GM04503 (cell line): ENCODE measurements around the gene SINHCAF.
"Not testable (repeated sequence)": the region's sequence is repeated elsewhere in the genome, so short reads cannot be mapped to it uniquely, and the experiment has no call there.

Experiments used
- DNase-seq: peaks from one replicate; pipeline ENCODE4 v3.0.0-alpha.2; 2012; ENCODE audit warnings: low read depth

Gene SINHCAF, protein sequence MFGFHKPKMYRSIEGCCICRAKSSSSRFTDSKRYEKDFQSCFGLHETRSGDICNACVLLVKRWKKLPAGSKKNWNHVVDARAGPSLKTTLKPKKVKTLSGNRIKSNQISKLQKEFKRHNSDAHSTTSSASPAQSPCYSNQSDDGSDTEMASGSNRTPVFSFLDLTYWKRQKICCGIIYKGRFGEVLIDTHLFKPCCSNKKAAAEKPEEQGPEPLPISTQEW

DNA sequence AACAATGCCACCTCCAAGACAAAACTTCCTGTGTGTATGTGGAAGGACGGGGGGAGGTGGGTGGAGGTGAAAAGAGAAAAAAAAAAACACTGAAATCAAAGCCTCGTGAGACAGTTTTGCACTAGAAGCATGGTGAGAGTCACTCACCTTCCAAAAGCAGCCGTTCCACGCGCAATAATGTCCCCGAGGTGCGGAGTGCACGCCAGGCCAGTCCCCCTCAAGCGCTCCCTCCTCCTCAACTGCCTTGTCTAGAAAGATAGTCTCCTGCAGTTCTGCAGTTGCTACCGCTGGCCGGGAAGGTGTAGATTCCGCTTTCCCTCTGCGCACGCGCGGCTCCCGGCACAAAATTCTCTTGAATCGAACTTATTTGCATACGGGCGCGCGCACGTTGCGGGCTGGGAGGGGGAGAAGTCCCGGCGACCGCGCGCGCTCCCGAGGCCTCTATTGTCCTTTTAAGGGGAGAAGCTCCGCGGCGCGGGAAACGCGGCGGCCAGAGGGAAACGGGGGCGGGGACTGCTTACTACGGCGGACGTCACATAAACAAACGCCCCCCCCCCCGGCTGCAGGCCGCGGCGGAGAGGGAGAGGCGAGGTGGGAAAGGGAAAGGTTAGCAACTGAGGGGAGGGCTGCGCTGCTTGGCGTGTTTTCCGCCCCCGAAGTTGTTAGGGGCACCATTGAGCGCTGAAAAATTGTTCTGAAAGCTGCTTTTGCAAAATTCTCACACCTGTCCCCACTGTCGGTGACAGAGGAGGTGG lies at the start of gene SINHCAF:
Gene SINHCAF, minus strand, starts transcription at position 274 of the 755 bp plus-strand sequence. CDS start 27,946 bp downstream, outside the sequence.
- DNase-seq: peak; percentile 69

DNA sequence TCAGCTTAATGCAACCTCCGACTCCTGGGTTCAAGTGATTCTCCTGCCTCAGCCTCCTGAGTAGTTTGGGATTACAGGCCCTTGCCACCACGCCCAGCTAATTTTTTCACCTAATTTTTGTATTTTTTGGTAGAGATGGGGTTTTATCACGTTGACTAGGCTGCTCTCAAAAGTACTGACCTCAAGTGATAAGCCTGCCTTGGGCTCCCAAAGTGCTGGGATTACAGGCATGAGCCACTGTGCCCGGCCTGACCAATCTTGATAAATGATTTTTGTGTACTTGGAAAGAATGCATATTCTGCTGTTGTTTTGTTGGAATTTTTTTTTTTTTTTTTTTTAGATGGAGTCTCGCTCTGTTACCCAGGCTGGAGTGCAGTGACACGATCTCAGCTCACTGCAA lies 49.5 kb upstream of the SINHCAF start:
- not testable (repeated sequence) for DNase-seq

DNA sequence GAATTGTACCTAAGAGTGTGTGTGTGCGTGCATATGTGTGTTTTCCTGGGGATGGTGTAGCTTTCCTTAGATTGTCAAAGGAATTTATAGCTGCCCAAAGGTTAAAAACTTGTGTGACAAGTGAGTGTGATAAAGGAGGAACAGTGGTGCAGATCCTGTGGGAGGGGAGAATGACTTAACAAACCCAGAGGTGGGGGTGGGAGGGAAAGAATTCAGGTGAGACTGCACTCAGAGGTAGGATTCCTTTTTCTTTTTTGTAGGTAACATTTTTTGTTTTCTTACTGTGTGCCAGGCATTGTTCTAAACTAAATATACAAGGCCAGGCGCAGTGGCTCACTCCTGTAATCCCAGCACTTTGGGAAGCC lies 45.3 kb upstream of the SINHCAF start:
- DNase-seq: no peak

DNA sequence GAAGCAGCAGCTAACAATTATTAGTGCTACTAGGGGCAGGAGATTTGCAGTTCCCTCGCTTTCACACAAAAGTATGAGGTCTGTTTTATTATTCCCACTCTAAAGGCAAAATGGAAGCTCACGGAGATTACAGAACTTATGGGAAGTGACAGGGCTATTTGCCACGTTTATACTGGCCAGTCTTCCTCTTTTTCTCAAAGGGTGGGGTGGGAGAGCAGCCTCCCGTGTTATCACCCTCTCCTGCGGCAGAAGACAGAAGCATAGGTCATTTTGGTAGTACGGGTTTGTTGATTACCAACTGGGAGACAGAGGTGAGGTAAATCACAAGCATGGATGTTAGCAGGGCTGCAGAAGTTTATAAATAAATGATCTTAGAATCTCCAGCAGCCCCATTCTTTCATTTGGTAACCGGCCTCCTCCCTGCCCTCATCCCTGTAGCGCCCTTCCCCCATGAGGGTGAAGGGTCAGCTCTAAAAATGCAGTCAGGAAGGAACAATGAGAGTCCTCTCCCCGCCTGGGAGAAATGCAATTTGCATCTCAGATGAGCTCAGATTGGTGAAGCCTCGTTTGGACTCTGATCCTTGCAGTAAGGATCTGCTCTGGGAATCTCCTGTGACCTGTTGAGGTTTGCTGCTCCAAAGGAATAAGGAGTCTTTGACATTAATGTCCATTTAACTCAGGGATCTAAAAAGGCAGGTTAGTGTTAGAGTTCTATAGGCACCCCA lies 44.7 kb upstream of the SINHCAF start:
- no peak for DNase-seq

DNA sequence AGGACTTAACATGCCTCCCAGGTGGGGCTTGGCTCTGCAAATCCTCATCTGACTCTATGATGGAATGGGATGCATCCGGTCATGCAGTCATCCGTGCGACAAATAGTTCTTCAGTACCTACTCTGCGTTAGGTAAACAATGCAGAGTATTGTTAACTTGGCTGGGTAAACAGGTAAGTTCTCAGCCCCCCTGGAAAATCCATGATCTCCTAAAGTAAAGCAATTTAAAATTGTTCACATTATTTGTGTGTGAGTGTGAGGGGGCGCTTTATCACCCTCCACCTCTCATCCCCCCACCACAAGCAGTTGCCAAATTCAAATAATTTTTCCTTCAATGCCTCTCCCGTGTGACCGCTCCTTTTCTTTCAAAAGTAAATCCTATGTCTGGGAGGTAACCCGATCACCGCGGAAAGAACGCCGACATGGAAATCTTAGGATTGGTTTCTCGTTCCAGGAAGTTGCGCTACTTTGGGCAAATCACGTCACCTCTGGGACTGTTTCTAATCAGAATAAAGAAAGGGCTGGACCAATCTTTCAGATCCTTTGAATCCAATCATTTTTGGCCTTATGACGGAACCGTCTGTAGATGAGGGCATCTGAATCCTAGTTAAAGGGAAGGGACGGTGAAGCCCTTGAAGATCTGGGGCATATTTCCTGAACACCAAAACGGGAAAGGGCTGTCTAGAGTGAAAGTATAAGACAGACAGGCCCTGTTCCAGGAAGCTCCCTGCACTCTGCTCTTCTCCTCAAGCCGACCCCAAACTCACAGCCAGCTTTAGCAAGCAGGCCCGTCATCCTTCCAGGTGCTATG lies 44.0 kb upstream of the SINHCAF start:
- peak; percentile 16 for DNase-seq

DNA sequence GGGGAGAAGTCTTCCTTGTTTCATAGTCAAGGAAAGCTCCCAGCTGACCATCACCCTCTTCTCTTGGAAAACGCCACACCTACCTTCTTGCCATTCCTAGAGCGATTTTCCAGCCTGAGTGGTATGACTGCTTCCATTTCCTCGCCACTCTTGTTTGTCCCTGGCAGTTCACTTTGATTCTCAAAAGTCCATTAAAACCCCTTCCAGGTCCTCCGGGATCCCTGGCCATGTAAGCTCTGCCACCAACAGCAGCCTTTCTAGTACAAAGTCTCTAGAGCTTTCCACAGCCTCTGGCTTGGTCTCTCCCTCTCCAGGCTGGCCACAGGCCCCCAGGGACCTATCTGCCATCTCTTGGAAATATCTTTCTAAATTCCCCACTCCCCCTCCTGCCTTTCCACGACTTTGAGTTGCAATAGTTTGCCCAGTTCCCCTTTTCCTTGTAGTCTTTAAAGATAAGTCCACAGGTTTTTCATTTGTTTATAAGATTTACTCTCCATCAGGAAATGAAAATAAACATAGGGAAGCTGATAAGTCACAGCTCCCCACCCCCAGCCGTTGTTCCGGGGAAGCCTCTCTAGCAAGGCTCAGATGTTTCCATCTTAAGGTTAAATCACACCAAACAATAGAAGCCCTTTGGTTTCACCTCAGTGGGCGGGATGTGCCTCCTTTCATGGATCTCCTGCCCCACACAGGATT lies 42.9 kb upstream of the SINHCAF start:
- DNase-seq: no peak

DNA sequence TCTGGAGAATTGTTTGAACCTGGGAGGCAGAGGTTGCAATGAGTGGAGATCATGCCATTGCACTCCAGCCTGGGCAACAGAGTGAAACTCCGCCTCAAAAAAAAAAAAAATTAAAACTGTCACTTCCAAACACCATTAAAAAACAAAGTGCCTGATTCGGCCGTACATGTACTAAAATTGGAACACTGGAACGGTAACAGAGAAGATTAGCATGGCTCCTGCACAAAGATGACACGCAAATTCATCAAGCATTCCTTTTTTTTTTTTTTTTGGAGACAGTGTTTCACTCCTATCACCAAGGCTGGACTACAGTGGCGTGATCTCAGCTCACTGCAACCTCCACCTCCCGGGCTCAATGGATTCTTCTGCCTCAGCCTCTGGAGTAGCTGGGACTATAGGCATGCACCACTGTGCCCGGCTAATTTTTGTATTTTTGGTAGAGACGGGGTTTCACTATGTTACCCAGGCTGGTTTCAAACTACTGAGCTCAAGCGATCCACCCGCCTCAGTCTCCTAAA lies 40.2 kb upstream of the SINHCAF start:
- no peak for DNase-seq

DNA sequence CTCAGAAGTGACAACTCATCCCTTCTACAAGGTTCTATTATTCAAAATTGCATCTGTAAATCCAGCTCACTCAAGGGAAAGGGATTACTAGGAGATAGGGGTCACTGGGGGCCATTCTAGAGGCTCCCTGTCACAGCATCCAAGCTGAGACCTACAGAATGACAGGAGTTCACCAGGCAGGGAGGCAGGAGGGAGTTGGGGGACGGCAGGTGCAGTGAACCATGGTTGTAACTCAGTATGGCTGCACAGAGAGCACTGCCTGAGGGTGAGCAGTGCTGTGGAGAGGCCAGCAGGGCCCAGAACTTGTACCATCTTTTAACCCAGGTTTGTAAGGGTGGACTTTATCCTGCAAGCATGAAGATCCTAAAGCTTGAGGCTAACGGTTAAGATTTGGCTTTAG lies 37.9 kb upstream of the SINHCAF start:
- DNase-seq: no peak

DNA sequence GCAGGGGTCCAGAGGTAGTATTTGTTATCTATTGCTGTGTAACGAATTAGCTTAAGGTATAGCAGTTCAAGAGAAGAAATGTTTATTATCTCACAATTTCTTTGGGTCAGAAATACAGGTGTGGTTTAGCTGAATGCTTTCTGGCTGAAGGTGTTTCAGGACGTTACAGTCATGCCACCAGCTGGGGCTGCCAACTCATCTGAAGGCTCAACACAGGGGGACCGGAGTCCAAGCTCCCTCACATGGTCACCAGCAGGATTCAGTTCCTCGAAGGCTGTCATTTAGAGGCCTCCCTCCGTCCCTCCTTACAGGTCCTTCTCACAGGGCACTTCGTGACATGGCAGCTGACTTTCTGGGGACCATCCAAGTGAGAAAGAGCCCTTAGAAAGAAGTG lies 37.5 kb upstream of the SINHCAF start:
- no peak for DNase-seq

DNA sequence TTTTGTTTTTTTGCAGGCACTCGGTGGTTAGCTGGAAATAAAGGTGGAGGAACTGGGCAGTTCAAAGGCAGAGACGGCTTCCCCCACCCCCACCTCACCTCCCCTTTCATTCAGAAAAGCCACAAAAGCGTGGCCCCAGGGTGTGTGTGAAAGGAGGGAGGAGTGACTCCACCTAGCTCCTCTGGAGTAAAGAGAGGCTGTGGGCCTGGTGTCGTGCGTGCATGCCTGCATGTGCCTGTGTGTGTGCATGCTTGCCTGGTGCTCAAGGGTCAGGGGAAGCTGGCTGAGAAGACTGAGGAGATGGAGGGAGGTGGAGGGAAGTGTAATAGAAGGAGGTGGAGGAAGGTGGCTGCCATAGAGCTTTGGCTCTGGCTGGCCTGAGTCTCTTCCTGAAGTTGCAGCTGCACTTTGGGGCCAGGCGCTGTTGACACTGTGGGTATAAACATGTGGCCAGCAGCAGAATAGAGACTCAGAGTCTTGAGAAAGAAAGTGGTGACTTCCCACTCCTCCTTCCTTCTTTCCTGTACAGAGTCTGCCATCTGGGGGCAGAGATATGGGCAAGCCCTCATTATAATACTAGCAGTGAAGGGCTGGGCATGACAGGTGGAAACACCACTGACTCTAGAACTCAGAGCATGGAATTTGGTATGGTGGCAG lies 36.9 kb upstream of the SINHCAF start:
- DNase-seq: no peak

DNA sequence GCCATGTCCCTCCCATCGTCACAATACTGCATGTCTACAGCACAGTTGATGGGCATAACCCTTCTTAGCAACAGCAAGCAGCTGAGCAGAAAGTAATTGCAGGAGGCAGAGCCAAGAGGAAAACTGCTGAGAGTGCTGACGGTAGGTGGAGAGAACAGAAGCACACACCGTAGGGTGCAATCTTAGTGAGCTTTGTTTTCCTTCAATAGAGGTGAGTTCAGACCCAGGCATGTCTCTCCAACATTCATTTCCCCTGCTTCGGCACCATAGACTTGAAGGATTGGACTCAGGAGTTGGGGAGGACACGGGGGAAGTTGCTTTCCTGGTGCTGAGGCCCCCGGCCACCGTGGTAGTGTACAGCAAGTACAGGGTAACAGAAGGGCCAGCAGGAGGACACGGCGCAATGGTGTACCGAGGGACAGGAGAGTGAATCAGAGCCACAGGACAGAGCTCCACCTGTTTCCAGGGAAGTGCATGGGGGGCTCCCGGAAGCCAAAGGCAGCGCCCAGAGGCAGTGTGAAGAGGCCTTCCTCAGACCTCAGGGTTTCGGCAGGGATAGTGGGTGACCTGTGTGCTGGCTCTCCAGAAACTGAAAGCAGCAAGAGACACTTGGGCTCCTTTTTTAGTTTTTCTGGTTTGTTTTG lies 36.3 kb upstream of the SINHCAF start:
- no peak for DNase-seq

DNA sequence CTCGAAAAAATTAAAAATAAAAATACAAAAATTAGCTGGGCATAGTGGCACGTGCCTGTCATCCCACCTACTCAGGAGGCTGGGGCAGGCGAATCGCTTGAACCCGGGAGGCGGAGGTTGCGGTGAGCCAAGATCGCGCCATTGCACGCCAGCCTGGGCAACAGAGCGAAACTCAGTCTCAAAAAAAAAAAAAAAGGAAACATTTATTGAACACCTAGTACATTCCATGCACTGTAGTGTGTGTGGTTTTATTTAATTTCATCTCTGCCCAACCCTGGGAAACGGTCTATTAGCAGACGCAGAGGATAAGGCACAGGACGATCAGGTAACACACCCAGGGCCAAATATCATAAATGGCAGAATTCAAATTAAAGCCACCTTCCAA lies 35.8 kb upstream of the SINHCAF start:
- no peak for DNase-seq

DNA sequence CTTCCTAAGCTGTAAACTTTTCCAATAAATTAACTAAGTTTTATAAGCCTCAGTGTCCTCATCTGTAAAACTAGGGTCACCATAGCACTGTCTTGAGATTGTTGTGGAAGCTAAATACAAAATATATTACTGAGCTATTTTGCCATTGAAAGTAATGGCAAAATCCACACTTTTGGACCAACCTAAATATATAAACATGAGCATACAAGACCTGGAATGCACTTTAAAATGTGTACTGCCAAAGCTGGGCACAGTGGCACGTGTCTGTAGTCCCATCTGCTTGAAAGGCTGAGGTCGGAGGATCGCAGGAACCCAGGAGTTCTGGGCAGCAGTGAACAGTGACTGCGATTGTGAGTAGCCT lies 29.8 kb upstream of the SINHCAF start:
- DNase-seq: no peak

DNA sequence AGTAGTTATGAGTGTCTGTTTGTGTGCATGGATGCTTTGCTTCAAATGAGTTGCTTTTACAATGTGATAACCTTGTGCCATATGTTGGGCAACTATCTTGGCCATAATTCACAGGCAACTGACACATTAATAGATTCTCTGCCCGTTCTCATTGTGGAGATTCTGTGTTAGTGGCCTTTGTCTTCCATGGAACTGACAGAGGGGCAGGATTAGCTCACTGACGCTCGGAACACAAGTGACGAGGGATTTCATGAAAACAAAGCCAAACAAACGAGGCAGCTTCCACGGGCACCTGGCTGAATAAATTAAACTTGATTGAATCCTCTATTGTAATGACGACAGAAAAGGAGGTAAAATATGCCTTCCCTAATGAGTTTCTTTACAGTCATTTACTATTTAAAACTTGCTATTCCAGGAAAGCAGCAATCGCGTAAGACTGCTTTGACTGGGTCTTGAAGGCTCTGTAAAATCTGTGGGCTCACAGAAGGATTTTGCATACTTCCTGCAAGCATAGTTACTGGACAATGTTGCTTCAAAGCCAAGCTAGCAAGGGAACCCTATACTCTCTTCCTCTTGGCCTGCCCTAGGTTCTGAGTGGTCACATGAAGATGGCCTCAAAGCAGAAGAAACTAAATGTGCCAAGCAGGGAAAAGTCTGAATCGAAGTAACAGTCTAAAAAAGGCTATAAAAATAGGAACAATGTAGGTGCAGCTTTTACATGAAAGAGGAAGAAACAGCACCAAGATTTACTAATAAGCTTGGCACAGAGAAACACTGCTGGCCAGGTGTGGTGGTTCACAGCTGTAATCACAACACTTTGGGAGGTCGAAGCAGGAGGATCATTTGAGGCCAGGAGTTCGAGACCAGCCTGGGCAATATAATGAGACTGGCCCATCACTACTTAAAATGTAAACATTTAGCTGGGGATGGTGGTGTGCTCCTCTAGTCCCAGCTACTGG lies 28.1 kb upstream of the SINHCAF start:
- DNase-seq: no peak

DNA sequence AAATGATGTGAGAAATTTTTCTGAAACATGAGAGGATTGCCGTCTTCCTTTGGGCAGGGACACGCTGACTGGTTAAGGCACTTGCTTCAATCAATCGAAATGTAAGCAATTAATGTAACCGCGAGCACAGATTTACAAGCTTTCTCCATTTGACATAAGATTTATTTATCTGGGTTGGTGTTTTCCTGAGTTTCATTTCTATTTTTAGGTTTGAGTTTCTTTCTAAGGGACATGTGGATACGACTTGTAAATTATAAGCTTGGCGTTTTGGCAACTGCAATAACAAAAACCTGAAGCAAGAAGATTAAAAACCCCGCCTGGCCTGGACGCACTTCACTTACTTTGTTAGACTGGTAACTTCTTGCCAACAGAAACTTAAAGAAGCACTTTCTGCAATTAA lies 20.3 kb upstream of the SINHCAF start:
- DNase-seq: no peak

DNA sequence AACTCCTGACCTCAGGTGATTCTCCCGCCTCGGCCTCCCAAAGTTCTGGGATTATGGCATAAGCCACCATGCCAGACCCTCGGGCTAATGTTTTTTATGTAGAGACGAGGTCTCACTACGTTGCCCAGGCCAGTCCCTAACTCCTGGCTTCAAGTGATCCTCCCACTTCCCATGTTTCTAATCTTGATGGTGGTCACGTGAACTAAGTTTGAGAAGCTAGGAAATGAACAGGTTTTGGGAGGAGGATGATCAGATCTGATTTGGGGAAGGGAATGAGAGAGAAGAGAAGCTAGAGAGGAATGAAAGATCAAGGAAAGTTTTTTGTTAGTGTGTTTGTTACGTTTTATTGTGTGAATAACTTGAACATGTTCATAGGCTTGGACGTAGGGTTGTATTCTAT lies 17.2 kb upstream of the SINHCAF start:
- no peak for DNase-seq

DNA sequence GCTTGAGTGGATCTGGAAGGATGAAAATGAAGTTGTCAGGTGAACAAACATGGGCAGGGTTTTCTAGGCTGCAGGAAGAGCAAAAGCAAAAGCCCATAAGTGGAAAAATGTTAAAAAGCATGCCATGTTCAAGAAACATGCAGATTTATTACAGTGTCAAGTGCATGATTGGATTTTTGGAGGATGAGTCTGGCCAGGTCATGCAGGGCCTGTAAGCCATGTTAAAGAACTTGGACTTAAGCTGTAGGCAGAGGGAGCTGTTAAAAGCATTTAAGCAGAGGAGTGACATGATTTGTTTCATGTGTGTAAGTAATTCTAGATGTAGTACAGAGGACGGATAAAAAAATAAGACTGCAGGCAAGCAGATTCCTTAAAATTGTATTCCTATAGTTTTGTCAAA lies 16.3 kb upstream of the SINHCAF start:
- no peak for DNase-seq

DNA sequence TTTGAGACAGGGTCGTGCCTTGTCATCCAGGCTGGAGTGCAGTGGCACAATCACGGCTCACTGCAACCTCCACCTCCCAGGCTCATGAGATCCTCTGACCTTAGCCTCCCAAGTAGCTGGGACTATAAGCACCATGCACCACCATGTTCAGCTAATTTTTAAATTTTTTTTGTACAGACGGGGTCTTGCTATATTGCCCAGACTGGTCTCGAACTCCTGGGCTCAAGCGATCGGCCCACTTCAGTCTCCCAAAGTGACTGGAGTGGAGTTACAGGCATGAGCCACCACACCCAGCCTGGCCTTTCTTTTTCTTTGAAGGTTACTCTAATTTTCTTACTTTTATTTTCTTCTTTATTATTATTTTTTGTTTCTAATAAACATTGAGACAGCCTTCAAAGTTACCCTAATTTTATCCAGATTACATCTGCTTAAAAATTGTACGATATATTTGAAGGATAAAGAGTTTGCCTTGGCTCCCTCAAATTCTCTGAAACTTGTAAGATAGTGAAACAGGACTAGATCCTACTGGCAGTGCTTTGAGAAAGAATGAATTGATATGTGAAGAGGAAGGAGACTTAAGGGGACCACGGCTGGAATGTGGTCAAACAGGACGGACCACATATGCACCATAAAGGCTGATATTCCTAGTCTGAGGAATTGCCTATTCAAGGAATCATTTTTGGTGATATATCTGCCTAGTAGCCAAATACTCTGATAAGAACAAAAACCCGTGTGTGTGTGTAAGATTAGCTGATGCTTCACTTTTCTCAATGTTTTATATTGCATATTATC lies 14.1 kb upstream of the SINHCAF start:
- DNase-seq: no peak

DNA sequence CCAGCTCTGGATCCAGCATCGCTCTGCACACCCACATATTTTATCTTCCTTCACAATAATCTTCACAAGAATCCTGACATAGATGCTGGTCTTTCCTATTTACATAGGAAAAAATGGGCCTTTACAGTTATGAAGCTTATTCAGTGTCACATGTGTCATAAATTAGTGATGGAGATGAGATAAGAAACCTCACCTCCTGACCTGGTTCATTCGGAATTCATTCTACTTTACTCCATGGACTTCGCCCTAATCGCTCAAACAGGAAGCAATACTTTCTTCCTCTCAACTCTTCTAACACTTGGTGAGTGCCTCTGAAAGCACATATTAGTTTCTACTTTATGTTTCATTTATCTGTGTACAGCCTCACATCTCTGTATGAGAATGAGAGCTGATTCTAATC lies 12.0 kb upstream of the SINHCAF start:
- no peak for DNase-seq
